GM18526 (cell line): Measurements from ENCODE around the gene HAND2.

Experiments used
- POLR2A ChIP-seq: IDR thresholded peaks from 3 replicates; pipeline ENCODE4 v1.6.1; 2011; ENCODE audit not compliant: insufficient read length; ENCODE audit errors: extremely low read depth

Gene HAND2

GRCh38 chr4:173528378-173529321, 1.4 kb downstream of the HAND2 start:
- TF ChIP-seq POLR2A: no peak

- TF ChIP-seq POLR2A: no peak
These were observed 2.7 kb downstream of the HAND2 start for GRCh38 chr4:173527103-173527891.

GRCh38 chr4:173526724-173527102, 3.3 kb downstream of the HAND2 start:
- TF ChIP-seq POLR2A: no peak

GRCh38 chr4:173526027-173526482, 4.0 kb downstream of the HAND2 start:
- TF ChIP-seq POLR2A: no peak

GRCh38 chr4:173525118-173526011, 4.7 kb downstream of the HAND2 start:
- no peak for TF ChIP-seq POLR2A

GRCh38 chr4:173524218-173525117, 5.6 kb downstream of the HAND2 start:
- no peak for TF ChIP-seq POLR2A

- TF ChIP-seq POLR2A: no peak
These were observed 7.1 kb downstream of the HAND2 start for GRCh38 chr4:173522951-173523395.

GRCh38 chr4:173522160-173522950, 7.7 kb downstream of the HAND2 start:
- TF ChIP-seq POLR2A: no peak

GRCh38 chr4:173521467-173522159, 8.4 kb downstream of the HAND2 start:
- TF ChIP-seq POLR2A: no peak

- no peak for TF ChIP-seq POLR2A
These were observed 9.0 kb downstream of the HAND2 start for GRCh38 chr4:173520921-173521466.

- no peak for TF ChIP-seq POLR2A
These were observed 10.6 kb downstream of the HAND2 start for GRCh38 chr4:173519111-173520101.
